HG03066 (cell line): ENCODE data around the gene MAP1LC3B2.
"Not testable (repeated sequence)": the region's sequence is repeated elsewhere in the genome, so short reads cannot be mapped to it uniquely, and the experiment has no call there.

ENCODE experiments used
- ATAC-seq: cut with Tn5 transposase; IDR thresholded peaks from one replicate; pipeline ENCODE4 v1.9.1; 2021; ENCODE audit warnings: low read depth; ENCODE audit not compliant: unreplicated experiment

MAP1LC3B2 gene

GRCh38 chr12:116556964-116557698 is 2.0 kb upstream of the MAP1LC3B2 start:
- no peak for ATAC-seq

GRCh38 chr12:116558280-116559161 is 660 bp upstream of the MAP1LC3B2 start:
- ATAC-seq = no peak

- ATAC-seq = no peak
Measured at GRCh38 chr12:116561181-116561821, 2.1 kb downstream of the MAP1LC3B2 start.

GRCh38 chr12:116562090-116562489 is 2.9 kb downstream of the MAP1LC3B2 start:
- no peak for ATAC-seq

- no peak for ATAC-seq
Measured at GRCh38 chr12:116563262-116563661, 4.1 kb downstream of the MAP1LC3B2 start.

- ATAC-seq = no peak
Measured at GRCh38 chr12:116564080-116564479, 4.9 kb downstream of the MAP1LC3B2 start.

GRCh38 chr12:116565221-116565620 is 6.0 kb downstream of the MAP1LC3B2 start:
- not testable (repeated sequence) for ATAC-seq

- ATAC-seq = no peak
Measured at GRCh38 chr12:116565963-116566362, 6.8 kb downstream of the MAP1LC3B2 start.

GRCh38 chr12:116568203-116568602 is 9.0 kb downstream of the MAP1LC3B2 start:
- ATAC-seq = no peak

- no peak for ATAC-seq
Measured at GRCh38 chr12:116571089-116571488, 11.9 kb downstream of the MAP1LC3B2 start.

GRCh38 chr12:116573776-116574175 is 14.6 kb downstream of the MAP1LC3B2 start:
- no peak for ATAC-seq

- ATAC-seq = not testable (repeated sequence)
Measured at GRCh38 chr12:116575754-116576153, 16.6 kb downstream of the MAP1LC3B2 start.

GRCh38 chr12:116577154-116577561 is 18.0 kb downstream of the MAP1LC3B2 start:
- ATAC-seq = no peak

- ATAC-seq = no peak
Measured at GRCh38 chr12:116578051-116578450, 18.9 kb downstream of the MAP1LC3B2 start.

GRCh38 chr12:116582610-116583009 is 23.4 kb downstream of the MAP1LC3B2 start:
- ATAC-seq = no peak

- no peak for ATAC-seq
Measured at GRCh38 chr12:116583129-116583694, 24.0 kb downstream of the MAP1LC3B2 start.

GRCh38 chr12:116587270-116587669 is 28.1 kb downstream of the MAP1LC3B2 start:
- ATAC-seq = no peak

GRCh38 chr12:116588390-116589028 is 29.3 kb downstream of the MAP1LC3B2 start:
- no peak for ATAC-seq

GRCh38 chr12:116589581-116589980 is 30.4 kb downstream of the MAP1LC3B2 start:
- no peak for ATAC-seq

- no peak for ATAC-seq
Measured at GRCh38 chr12:116590561-116590960, 31.4 kb downstream of the MAP1LC3B2 start.
